ENCODE results near the gene C1orf21.

C1orf21 gene

DNA sequence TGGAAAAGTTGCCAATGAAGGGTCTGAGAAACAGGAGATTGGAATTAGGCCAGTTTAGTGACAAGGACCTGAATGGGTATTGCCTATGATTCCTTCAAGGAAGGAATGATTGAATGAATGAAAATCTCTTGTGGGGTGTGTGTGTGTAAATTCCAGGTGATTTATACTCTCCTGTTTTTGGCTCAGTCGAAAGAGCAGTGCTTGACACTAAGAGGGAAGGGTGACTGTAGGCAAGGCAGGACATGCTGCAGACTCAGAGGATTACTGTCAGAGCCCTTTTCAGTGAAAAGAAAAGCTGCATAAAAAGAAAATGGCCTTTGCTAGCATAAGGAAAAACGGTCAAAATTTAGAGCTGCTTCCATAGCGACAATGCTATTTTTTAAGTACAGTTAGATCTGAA, 30.1 kb downstream of the C1orf21 start:
- DNase-seq: no peak

DNA sequence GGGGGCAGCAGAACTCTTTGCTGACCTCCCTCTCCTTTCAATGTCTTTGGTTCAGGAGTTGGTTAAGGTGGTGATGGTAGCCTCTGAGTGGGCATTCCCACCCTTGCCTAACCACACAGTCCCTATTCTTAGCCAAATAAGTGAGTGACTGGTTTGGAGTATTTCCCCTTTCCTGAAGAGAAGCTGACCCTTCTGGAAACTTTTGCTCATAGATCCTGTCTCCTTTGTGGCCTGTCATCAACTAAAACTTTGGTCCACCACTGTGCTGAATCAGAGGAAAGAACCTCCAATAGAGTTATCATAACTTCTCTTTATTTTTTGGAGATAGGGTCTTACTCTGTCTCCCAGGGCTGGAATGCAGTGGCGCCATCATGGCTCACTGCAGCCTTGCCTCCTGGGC, 31.1 kb downstream of the C1orf21 start:
- peak; percentile 42 for DNase-seq

DNA sequence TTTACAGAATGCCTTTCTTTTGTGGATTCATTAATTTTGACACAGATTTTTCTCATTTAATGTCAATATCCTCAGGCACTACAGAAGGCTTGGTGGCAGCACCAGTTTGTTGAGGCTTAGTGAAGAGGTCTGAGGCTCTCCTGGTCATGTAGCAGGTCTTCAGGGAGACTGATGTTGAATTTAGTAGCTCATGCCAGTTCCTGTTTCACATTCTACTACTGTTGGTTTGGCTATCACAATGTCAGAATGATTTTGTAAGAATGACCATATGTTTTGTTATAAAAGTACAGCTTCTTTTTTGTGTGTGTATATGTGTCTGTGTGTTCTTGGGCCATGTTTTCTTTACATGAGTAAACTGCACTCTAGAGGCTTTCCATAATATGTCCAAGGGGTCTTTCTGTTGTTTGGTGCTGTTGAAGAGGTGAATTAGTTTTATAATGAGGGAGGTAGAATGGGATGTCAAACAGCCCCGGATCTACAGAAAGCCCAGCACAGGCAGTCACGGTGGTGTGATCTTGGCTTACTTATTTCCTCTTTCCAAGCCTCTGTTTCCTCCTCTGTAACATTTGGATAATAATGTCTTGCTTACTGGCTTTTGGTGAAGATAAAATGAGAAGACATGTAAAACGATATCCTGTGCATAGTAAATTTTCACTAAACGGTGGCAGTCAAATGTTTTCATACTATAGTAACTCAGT, 32.0 kb downstream of the C1orf21 start:
- DNase-seq: peak; percentile 82

DNA sequence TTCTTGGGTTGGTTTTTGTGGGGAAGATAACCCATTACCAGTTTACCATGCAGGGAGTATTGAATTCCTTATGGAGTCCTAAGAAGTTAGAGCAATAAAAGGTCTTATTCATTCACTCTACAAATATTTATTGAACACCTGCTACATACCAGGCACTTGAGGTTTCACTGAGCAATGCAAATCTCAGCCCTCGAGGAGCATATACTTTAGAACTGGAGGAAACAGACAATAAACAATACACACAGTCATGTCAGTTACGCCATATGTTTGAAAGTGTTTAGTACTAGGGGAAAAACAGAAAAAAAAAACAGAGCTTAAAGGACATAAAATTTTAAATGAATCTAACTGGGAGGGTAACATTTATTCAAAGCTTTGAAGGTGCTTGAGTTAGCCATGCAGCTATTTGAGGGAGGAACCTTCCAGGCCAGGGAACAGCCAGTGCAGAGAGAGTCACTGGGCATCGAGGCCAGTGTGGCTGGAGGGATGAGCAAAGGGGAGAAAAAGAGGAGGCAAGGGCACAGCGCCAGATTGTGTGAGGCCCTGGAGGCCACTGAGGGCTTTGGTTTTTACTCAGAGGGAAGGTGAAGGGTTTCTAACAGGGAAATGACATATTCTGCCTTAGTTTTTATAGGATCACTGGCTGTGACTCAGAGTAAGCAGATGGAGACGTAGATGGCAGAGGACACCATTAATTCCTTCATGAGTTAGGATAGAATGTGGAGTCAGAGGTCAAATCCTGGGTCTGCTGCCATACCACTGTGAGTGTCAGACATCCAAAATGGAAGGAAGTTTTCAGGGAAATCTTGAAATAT, 32.7 kb downstream of the C1orf21 start:
- DNase-seq: peak; percentile 11

DNA sequence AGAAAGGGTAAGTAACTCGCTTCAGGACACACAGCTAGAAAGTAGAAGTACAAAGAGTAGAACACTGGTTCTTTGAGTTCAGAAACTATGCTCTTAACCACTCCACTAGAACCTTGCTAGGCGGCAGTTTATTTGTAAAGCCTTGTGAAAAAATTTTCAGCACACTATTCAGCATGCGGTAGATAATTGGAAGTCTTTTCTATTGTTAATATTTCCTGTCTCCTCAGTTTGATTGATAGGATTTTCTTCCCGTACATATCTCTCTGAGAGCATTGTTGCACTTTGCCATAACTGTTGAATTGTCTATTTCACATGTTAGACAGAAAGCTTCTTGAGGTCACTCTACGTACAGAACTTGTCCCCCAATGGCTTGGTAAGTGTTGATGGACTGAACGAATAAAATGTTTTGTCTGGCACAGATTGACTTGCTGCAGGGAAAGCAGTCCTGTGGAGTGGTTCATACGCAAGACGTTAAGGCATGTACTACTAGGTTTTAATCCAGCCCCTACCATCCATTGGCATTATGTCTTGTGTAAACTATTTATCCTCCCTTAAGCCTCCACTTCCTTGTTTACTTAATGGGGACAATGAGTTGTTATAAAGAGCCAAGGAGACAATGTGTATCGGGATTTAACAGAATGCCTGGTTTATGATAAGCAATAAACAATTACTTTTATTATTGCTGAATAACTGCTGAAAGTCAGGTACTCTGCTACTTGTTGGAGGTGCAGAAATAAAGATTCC, 35.8 kb downstream of the C1orf21 start:
- DNase-seq: no peak

DNA sequence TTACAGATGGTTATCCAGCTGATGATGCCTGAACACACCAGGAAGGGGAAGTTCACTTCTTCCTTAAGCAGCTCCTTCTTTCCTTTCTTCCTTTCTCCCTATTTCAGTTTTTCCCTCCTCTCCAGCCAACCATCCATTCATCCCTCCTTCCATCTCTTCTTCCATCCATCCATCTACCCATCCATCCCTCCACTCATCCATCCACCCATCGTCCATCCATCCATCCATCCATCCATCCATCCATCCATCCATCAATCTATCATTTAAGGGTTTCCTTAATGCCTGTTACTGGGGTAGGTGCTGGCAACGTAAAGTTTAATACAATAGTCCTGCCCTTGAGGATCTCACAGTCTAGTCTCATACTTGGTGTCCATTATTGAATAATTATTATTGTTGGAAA, 36.8 kb downstream of the C1orf21 start:
- DNase-seq: no peak

DNA sequence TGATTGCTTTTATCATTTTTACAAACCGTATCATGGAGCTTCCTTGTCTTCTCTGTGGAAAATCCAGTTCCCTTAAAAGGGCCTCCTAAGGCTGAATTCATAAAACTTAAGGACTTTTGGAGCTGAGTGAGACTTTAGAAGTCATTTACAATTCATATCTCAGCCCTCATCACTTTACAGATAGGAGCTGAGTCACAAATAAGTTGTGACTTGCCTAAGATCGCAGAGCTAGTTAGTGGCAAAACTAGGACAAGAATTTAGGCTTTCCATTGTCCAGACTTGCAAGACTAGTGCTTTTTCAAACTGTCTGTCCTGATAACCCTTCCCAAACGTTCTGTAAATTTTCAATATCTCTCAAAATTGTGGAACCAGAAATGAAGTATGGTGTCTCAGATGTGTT, 37.3 kb downstream of the C1orf21 start:
- no peak for DNase-seq

DNA sequence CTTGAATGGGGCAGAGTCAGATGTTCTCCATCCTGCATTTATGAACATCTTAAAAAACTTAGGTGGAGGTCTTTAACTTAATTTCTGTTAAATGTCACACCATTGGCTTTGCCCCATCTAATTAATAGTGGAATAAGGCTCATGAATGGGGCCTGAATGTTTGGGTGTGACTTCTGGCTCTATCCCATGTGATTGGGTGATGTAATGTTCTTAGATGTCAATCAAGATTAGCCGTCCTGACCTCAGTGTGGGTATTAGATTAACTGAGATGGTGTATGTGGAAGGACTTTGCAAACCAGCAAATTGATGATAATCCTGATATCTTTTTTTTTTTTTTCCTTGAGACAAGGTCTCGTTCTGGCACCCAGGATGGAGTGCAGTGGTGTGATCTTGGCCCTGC, 38.1 kb downstream of the C1orf21 start:
- no peak for DNase-seq

DNA sequence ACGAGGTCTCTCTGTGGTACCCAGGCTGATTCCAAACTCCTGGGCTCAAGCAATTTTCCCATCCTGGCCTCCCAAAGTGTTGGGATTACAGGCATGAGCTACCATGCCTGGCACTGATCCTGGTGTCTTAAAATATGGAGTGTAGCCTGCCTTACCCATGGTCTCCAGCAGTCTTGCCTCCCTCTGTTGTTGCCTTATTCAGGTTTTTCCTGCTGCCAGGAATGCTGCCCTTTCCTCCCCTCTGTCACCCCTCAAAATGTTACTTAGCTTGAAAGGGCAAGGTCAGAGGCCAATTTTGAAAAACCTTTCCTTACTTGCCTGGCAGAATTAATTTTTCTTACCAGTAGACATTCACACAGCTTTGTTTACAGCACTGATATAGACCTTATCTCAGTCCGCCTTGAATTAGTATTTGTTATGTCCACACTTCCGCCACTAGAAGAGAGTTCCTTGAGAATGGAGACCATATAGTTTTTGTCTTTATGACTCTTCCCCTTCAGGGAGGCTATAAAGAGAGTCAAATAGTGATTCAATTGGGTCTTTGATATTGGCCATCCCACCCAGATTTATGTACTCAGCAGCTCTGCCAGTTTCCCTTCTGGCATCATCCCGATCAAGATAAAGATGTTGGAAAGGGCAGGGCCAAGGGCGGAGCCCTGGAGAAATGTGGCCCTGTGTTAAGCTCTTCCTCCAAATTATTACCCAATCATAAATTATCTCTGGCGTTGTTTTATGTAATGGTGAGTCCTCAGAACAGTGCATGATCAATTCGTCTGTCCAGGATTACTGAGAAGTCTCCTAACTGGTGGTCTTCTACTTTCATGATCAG, 38.8 kb downstream of the C1orf21 start:
- DNase-seq: no peak

DNA sequence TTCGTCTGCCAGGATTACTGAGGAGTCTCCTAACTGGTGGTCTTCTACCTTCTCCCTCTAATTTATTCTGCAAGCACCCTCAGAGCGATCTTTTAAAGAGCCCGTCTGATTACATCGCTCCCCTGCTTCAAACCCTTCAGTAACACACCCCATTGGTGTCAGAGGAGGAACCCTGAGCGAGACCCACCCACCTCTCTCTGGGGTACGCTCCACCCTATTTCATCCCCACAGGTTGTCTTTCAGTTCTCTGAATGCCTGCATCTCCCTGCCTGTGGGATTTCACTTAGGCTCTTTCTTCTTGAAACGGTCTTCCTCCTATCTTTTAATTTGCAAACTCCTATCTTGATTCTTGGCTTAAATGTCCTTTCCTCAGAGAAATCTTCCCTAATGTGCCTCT, 39.4 kb downstream of the C1orf21 start:
- DNase-seq: no peak

DNA sequence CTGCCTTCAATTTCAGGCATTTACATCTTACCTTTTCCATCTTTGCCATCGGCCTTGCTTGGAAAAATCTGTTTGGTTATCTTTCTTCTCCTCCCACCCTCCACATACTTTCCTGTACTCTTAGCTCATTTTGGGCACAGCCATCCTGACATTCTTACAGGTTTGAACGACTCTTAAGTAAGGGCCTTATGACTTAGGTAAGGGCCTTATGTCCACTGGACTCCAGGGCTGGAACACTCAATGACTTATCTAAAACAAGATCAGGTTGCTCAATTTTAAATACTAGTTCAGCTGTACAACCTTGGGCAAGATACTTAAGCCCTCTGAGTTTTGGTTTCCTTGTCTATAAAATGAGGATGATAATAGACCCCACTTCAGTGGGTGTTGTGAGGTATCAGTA, 40.9 kb downstream of the C1orf21 start:
- no peak for DNase-seq

DNA sequence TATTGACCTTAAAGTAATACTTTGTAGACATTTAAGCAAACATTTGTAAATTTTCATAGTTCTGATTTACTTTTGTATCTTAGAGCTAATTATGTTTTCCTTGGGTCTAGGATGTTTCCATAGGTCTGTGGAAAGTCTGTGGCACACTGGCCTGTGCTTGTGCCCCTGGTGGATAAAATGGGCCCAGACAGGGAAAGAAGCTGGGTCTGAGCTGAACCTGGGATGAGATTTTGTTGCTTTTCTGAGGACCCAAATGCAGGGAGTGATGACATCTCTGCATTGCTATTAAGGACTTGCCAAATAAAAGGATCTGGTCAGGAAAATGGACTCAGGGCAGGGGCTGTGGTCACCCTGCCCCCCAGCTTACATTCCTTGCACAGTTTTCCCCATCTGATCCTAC, 41.8 kb downstream of the C1orf21 start:
- DNase-seq: no peak

DNA sequence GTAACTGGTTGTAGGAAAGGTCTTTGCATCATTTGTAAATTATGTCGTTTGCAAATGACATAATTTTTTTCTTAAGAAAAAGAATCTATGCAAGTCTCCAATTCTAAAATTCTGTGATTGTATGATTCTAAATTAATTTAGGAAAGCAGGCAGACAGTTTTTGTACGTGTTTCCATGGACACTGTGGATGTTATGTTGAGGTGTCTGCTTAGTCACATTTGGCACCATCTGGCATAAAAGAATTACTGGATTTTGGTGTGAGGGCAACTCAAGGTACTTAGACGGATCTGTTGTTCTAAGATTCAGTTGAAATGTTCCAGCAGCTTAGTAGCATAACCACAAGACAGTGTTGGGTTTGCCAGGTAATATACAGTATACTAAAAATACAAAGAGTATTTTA, 42.5 kb downstream of the C1orf21 start:
- no peak for DNase-seq

DNA sequence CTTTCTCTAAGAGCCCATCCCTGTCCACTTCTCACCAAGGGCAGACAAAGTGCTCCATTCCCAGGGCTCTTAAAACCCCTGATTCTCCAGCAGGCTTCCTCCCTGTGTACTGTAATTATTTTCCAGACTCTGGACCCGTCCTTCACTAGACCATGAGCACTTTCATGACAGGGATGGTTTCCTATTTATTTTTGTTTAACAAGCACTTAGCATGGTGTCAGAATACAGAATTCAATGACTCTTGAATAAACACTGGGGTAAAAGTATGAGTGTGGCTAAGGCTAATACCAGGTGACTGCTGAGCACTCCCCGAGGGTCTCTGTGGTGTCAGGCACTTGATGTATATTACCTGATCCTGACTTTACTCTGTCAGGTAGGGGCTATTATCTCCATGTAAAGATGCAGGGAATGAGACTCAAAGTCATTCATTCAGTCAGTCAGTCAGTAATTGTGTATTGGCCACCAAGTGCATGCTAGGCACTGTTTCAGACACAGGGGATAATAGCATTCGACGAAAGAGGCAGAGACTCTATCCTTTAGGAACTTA, 47.2 kb downstream of the C1orf21 start:
- no peak for DNase-seq

DNA sequence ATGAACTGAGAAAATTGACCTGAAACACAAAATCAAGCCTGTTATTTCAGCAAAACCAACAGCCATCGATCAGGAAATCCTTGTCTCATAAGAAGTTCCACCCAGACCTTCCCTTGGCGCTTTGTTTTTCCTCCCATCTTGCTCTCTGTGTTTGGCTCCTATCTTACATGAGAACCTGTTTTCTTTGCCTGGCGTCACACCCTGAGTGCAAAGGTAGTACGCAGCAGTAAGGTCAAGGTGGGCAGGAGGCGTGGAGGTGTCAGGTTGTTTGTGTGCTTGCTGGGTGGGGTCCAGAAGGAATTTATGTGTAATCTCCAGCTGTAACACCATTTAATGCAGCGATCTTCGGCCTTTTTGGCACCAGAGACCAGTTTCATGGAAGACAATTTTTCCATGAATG, 50.5 kb downstream of the C1orf21 start:
- no peak for DNase-seq

DNA sequence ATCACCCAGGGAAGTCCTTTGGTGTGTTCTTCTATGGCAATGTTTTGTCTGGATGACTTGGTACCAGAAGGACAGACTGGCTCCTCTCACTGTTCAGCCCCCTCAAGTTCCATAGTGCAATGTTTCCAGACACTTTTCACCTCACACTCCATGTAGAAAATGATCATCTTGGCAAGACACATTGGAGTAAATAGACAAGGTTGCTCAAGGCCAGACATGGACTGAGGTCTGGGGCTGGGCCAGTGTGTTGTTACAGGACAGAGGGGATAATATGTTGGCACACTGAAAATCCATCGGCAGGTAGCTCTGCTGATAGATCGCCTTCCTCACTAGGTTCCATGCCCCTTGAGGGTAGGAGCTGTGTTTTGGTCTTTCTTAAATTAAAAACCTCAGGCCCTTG, 51.5 kb downstream of the C1orf21 start:
- no peak for DNase-seq

DNA sequence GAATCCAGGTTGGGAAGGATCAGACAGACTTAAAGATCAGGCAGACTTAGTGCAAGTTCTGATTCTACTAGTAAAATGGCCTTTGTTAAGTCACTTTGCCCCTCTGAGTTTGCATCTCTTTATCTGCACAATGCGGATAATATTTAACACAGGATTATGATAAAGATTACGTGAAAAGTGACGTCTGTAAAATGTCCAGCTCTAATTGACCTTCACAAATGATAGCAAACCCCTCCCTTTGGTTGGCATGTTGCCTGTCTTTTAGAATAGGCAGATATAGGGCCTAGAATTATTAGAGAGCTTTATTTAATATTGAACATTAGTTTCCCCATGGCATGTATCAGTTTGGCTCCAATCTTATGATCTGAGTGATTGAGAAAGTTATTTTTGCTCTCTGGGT, 55.4 kb downstream of the C1orf21 start:
- no peak for DNase-seq

DNA sequence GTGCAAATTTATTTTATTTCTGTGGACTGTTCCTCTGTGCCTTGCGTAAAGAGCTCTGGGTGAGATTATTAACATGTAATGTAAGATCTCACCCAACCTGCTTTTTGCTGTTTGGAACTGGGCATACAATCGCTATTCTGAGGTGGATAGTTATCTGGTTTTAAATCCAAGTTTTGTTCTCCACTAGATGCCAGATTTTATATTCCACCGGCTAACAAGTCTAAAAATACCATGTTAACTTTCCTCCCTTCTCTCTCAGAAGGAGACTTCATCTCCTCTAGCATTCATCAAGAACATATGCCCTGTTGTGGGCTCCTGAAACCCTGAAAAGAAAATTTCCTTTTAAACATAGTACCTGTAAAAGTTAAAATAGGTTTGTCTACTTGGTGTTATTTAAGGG, 56.4 kb downstream of the C1orf21 start:
- DNase-seq: no peak

DNA sequence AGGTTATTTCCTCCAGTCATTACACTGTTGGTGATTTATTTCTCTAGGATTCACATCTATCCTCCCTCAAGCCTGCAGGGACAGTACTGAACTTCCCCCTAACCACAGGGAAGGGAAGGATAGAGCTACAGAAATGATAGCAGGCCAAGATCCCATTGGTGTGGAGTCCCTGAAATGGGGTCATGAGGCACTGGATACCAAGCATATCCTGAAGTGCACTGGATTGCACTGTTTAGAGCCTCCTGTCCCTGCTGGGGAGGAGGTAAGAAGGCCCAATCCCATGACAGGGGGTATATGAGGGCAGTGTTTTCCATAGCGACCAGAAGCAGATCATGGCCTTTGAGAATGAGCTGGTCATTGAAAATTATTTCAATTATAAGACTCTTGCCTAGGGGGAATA, 56.8 kb downstream of the C1orf21 start:
- DNase-seq: no peak

DNA sequence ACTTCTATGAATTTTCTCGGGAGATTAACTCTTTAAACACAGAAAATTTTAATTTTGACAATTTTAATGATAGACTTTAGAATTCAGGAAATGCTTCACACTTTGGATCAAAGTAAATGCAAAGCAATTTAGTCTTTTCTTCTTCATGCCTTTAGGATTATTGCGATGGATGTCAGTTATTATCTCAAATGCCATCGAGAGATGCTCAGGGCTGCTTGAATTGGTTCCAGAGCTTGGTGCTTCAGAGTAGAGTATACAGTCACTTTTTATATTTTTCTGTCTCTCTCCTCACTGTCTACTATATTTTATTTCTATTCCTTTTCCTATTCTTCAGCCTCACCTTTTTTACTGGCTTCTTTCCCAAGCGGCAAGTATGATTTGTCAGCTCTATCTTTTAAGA, 59.2 kb downstream of the C1orf21 start:
- no peak for DNase-seq

DNA sequence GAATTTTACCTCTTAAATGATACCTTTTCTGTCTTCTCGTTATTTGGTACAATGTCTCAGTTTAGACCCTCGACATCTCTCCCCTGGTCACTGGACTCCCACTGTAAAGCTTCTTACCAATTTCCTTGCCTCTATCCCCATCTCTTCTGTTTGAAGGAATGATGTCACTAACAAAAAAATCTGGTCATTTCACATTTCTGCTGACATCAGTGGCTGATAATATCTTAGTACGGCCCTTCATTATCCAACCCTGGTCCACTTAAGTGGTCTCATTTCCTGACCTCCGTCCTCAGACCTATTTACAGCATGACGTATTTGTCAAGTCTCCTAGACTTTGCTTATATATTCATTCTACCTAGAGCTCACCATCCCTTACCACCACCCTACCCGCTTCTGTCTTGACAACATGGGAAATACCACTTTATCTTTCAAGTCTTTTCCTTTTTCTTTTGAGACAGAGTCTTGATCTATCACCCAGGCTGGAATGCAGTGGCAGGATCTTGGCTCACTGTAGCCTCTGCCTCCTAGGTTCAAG, 60.9 kb downstream of the C1orf21 start:
- no peak for DNase-seq

DNA sequence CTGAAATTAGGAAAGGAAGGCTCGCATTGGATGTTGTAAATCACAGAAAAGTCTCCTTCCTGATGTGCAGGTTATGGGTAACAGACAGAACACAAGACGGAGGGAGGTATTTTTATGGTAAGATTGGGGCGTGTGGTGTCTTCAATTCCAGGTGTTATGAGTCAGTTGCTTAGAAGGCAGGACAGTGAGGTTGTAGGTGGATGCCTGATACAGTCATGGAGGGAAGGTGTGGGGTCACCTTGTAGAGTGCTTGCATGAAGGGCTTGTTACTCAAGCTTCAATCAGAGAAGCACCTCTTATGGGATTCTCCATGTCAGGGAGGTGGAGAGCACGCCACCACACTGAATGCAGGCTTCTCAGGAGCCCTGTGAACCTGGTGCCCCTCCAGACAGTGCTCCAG, 63.1 kb downstream of the C1orf21 start:
- no peak for DNase-seq

DNA sequence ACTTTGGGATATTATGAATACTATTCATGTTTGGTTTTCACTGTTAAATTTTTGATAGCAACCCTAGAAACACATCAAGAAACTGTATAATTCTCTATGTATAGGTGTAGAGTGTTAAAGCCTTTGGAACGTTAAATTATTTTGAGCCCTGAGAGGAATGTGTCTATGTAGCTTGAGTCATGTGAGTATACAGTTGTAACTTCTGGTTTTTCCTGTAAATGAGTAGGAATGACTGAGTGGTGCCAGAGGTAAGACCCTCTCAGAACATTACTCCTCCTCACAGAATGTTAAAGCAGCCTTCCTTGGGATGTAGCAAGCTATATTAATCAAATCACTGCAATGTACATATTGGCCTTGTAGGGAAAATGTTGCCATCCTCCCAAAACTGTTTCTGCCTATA, 69.0 kb downstream of the C1orf21 start:
- no peak for DNase-seq

Measured in MV-4-11 (cell line).